ENCODE data around the gene YIF1B. TPM values are rescaled to one million over a fixed set of nuclear protein-coding genes. Genes with fewer than 3 reads are reported as not detected.

The YIF1B gene
- total RNA-seq, 1 experiment from 2014 or later, result 143 TPM

DNA sequence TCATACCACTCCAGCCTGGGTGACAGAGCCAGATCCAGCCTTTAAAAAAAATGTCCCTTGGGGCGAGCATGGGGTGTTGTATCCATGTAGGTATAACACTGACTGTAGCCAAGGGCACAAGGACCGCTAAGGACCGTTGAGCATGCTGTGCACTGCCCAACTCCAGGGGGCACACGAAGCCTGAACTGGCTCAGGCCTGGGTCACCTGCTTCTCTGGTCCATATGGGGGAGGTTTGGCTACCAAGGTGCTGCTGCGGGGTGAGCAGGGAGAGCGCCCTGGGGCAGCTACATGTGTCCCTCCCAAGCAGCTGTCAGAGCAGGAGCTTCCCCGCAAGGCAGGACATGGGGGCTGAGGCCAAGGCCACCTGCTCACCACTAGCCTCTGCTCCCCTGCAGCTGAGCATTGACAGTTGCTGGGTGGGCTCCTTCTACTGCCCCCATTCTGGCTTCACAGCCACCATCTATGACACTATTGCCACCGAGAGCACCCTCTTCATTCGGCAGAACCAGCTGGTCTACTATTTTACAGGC is 36.2 kb upstream of the YIF1B start:
- POLR2A ChIA-PET, result no interaction called here
- no peaks in the 10 kb centered on the region for H3K27me3 ChIP-seq (ENCODE audit: control insufficient read depth, insufficient read depth, low read length)
- no peak overlapping the region for H3K4me3 ChIP-seq (ENCODE audit: low read depth in 2 of 2, low read length in 2 of 2)
- no peaks in the 10 kb centered on the region for H3K4me1 ChIP-seq (ENCODE audit: control insufficient read depth, insufficient read depth, low read length)
- DNase-seq (ENCODE audit: low read depth, low spot score) (no peak), ATAC-seq (peak; percentile 49; the same call in 1 of the 2 replicates)
- no TSS peak for BruUV-seq (replicated peaks)
- in situ Hi-C loops (cut with HindIII; ENCODE audit: low pct_unique_long_range_greater_than_20kb, low sequenced_read_pairs) (no loop called here), intact Hi-C loops (cut with micrococcal nuclease; ENCODE audit: unreplicated experiment) (no loop called here)
- H3K36me3 ChIP-seq (ENCODE audit: control insufficient read depth, insufficient read depth, low read length), result no peaks in the 10 kb centered on the region
- H3K27ac ChIP-seq (ENCODE audit: low read length), result no peak overlapping the region
- TF ChIP-seq POLR2AphosphoS5 (IDR thresholded peaks at IDR 0.05; ENCODE audit: low read depth, low read length) (0 out of 2 replicates have a peak, but pooled peaks have one; percentile 19), SIN3A (IDR thresholded peaks at IDR 0.05; ENCODE audit: borderline replicate concordance, insufficient read depth, low read depth, low read length) (no peak)
- CTCF ChIA-PET, result no interaction called here
- no peaks in the 10 kb centered on the region for H3K9me3 ChIP-seq (ENCODE audit: control insufficient read depth, insufficient read depth, low read depth, low read length)

DNA sequence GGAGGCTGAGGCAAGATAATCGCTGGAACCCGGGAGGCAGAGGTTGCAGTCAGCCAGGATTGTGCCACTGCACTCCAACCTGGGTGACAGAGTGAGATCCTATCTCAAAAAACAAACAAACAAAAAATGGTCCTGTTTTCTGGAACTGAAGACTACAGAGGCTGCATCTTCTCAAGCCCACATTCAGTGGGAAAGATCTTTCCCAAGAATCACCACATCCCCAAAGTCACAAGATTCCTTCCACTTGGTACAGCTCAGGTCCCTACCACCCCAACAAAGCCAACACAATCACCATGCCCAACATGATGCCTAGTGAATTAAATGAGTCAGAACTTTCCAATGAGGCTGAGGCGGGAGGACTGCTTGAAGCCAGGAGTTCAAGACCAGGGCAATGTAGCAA is 35.1 kb upstream of the YIF1B start:
- Histone ChIP-seq H3K4me3 (ENCODE audit: low read depth in 2 of 2, low read length in 2 of 2) (no peak overlapping the region), H3K36me3 (ENCODE audit: control insufficient read depth, insufficient read depth, low read length) (no peaks in the 10 kb centered on the region), H3K9me3 (ENCODE audit: control insufficient read depth, insufficient read depth, low read depth, low read length) (no peaks in the 10 kb centered on the region), H3K27me3 (ENCODE audit: control insufficient read depth, insufficient read depth, low read length) (no peaks in the 10 kb centered on the region), H3K4me1 (ENCODE audit: control insufficient read depth, insufficient read depth, low read length) (no peaks in the 10 kb centered on the region), H3K27ac (ENCODE audit: low read length) (no peak overlapping the region)
- no TSS peak for BruUV-seq (replicated peaks)
- in situ Hi-C loops (cut with HindIII; ENCODE audit: low pct_unique_long_range_greater_than_20kb, low sequenced_read_pairs) (no loop called here), intact Hi-C loops (cut with micrococcal nuclease; ENCODE audit: unreplicated experiment) (no loop called here)
- POLR2A ChIA-PET, result interaction anchor here (0.6 kb wide), 1 partner anchor 109 kb away, joined by 8 read pairs; no protein-coding TSS in a partner anchor
- no peak for TF ChIP-seq POLR2AphosphoS5 (IDR thresholded peaks at IDR 0.05; ENCODE audit: low read depth, low read length)
- TF ChIP-seq TCF7L2 (IDR thresholded peaks at IDR 0.05; ENCODE audit: low read depth, low read length), result no peak
- TF ChIP-seq, protein P1, sequence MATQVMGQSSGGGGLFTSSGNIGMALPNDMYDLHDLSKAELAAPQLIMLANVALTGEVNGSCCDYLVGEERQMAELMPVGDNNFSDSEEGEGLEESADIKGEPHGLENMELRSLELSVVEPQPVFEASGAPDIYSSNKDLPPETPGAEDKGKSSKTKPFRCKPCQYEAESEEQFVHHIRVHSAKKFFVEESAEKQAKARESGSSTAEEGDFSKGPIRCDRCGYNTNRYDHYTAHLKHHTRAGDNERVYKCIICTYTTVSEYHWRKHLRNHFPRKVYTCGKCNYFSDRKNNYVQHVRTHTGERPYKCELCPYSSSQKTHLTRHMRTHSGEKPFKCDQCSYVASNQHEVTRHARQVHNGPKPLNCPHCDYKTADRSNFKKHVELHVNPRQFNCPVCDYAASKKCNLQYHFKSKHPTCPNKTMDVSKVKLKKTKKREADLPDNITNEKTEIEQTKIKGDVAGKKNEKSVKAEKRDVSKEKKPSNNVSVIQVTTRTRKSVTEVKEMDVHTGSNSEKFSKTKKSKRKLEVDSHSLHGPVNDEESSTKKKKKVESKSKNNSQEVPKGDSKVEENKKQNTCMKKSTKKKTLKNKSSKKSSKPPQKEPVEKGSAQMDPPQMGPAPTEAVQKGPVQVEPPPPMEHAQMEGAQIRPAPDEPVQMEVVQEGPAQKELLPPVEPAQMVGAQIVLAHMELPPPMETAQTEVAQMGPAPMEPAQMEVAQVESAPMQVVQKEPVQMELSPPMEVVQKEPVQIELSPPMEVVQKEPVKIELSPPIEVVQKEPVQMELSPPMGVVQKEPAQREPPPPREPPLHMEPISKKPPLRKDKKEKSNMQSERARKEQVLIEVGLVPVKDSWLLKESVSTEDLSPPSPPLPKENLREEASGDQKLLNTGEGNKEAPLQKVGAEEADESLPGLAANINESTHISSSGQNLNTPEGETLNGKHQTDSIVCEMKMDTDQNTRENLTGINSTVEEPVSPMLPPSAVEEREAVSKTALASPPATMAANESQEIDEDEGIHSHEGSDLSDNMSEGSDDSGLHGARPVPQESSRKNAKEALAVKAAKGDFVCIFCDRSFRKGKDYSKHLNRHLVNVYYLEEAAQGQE (IDR thresholded peaks at IDR 0.05; ENCODE audit: insufficient read depth in 1 of 2, low read depth in 2 of 2, low read length in 1 of 2), result no peak
- TF ChIP-seq, protein P2, sequence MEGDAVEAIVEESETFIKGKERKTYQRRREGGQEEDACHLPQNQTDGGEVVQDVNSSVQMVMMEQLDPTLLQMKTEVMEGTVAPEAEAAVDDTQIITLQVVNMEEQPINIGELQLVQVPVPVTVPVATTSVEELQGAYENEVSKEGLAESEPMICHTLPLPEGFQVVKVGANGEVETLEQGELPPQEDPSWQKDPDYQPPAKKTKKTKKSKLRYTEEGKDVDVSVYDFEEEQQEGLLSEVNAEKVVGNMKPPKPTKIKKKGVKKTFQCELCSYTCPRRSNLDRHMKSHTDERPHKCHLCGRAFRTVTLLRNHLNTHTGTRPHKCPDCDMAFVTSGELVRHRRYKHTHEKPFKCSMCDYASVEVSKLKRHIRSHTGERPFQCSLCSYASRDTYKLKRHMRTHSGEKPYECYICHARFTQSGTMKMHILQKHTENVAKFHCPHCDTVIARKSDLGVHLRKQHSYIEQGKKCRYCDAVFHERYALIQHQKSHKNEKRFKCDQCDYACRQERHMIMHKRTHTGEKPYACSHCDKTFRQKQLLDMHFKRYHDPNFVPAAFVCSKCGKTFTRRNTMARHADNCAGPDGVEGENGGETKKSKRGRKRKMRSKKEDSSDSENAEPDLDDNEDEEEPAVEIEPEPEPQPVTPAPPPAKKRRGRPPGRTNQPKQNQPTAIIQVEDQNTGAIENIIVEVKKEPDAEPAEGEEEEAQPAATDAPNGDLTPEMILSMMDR (IDR thresholded peaks at IDR 0.05), result no peak
- no peak for DNase-seq (ENCODE audit: low read depth, low spot score)
- CTCF ChIA-PET, result no interaction called here
- no peak for ATAC-seq

DNA sequence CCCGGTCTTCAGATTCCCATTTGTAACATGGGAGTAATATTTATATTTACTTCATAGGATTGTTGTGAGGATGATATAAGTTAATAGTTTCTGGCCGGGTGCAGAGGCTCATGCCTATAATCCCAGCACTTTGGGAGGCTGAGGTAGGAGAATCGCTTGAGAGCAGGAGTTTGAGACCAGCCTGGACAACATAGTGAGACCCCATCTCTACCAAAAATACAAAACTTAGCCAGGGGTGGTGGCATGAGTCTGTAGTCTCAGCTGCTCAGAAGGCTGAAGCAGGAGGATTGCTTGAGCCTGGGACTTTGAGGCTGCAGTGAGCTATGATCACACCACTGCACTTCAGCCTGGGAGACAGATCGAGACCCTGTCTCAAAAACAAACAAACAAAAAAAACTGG is 31.1 kb upstream of the YIF1B start:
- CTCF ChIA-PET, result interaction anchor here (0.6 kb wide), 1 partner anchor 9 kb away, joined by 3 read pairs; no protein-coding TSS in a partner anchor
- Histone ChIP-seq H3K27me3 (ENCODE audit: control insufficient read depth, insufficient read depth, low read length) (no peaks in the 10 kb centered on the region), H3K36me3 (ENCODE audit: control insufficient read depth, insufficient read depth, low read length) (no peaks in the 10 kb centered on the region), H3K4me3 (ENCODE audit: low read depth in 2 of 2, low read length in 2 of 2) (no peak overlapping the region), H3K4me1 (ENCODE audit: control insufficient read depth, insufficient read depth, low read length) (no peaks in the 10 kb centered on the region), H3K9me3 (ENCODE audit: control insufficient read depth, insufficient read depth, low read depth, low read length) (no peaks in the 10 kb centered on the region), H3K27ac (ENCODE audit: low read length) (no peak overlapping the region)
- BruUV-seq (replicated peaks), result no TSS peak
- POLR2A ChIA-PET, result no interaction called here
- ATAC-seq, result no peak
- DNase-seq (ENCODE audit: low read depth, low spot score), result no peak
- in situ Hi-C loops (cut with HindIII; ENCODE audit: low pct_unique_long_range_greater_than_20kb, low sequenced_read_pairs) (no loop called here), intact Hi-C loops (cut with micrococcal nuclease; ENCODE audit: unreplicated experiment) (no loop called here)
- no peak for TF ChIP-seq TCF7L2 (IDR thresholded peaks at IDR 0.05; ENCODE audit: low read depth, low read length)
- no peak for TF ChIP-seq POLR2AphosphoS5 (IDR thresholded peaks at IDR 0.05; ENCODE audit: low read depth, low read length)
- TF ChIP-seq, protein P2 (IDR thresholded peaks at IDR 0.05), result no peak
- no peak for TF ChIP-seq SIN3A (IDR thresholded peaks at IDR 0.05; ENCODE audit: borderline replicate concordance, insufficient read depth, low read depth, low read length)
- TF ChIP-seq, protein P1 (IDR thresholded peaks at IDR 0.05; ENCODE audit: insufficient read depth in 1 of 2, low read depth in 2 of 2, low read length in 1 of 2), result no peak

Measured in Panc1 (cell line).